ENCODE data around the gene C1orf87.

The C1orf87 gene

GRCh38 chr1:60103186-60103585, 29.6 kb upstream of the C1orf87 start:
- Histone ChIP-seq H3K9ac (ENCODE audit: insufficient read length) (no peak overlapping the region), H3K27ac (no peak overlapping the region), H3K36me3 (ENCODE audit: insufficient read depth, low read length) (no peaks in the 10 kb centered on the region), H3K4me3 (no peak overlapping the region), H3K9me3 (ENCODE audit: low read depth, low read length) (no peaks in the 10 kb centered on the region)
- TF ChIP-seq FOXP2 (optimal IDR thresholded peaks at IDR 0.05; ENCODE audit: control extremely low read depth, extremely low read length, insufficient read depth), result no peak
- no peak for TF ChIP-seq EZH2 (IDR thresholded peaks at IDR 0.05)
- no peak for TF ChIP-seq POLR2AphosphoS5 (IDR thresholded peaks at IDR 0.05; ENCODE audit: borderline replicate concordance, low read depth, low read length)
- DNase-seq (ENCODE audit: low read depth, low spot score), result no peak

- H3K27ac ChIP-seq, result no peak overlapping the region
- no peak overlapping the region for H3K4me3 ChIP-seq
- no peak overlapping the region for H3K9ac ChIP-seq (ENCODE audit: insufficient read length)
- TF ChIP-seq EZH2 (IDR thresholded peaks at IDR 0.05) (no peak), FOXP2 (optimal IDR thresholded peaks at IDR 0.05; ENCODE audit: control extremely low read depth, extremely low read length, insufficient read depth) (no peak), POLR2AphosphoS5 (IDR thresholded peaks at IDR 0.05; ENCODE audit: borderline replicate concordance, low read depth, low read length) (no peak)
- DNase-seq (ENCODE audit: low read depth, low spot score), result no peak
- H3K9me3 ChIP-seq (ENCODE audit: low read depth, low read length), result no peaks in the 10 kb centered on the region
- no peaks in the 10 kb centered on the region for H3K36me3 ChIP-seq (ENCODE audit: insufficient read depth, low read length)
Observed at GRCh38 chr1:60102267-60103061, 28.9 kb upstream of the C1orf87 start.

DNA sequence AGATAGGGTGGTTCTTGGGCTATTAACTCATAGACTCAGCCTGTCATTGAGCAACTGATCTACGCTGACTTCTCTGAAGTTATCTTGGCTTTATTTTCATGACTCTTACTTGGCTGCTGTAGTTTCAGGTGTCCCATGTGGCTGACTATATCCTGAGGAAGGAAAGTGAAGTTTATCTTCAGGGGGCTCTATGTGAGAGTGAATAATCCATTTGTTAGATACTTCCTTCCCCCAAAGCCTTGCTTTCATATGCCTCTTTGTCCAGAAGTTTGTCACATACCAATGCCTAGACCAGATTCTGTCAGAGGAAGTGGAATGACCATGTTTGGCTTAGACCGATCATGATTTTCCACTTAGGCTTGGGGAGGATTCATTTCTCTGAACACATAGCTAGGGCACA, 27.9 kb upstream of the C1orf87 start:
- no peak overlapping the region for H3K27ac ChIP-seq
- H3K9ac ChIP-seq (ENCODE audit: insufficient read length), result no peak overlapping the region
- DNase-seq (ENCODE audit: low read depth, low spot score), result no peak
- no peak for TF ChIP-seq FOXP2 (optimal IDR thresholded peaks at IDR 0.05; ENCODE audit: control extremely low read depth, extremely low read length, insufficient read depth)
- no peak for TF ChIP-seq EZH2 (IDR thresholded peaks at IDR 0.05)
- no peak for TF ChIP-seq POLR2AphosphoS5 (IDR thresholded peaks at IDR 0.05; ENCODE audit: borderline replicate concordance, low read depth, low read length)
- H3K36me3 ChIP-seq (ENCODE audit: insufficient read depth, low read length), result no peaks in the 10 kb centered on the region
- no peak overlapping the region for H3K4me3 ChIP-seq
- no peaks in the 10 kb centered on the region for H3K9me3 ChIP-seq (ENCODE audit: low read depth, low read length)

GRCh38 chr1:60091195-60091715, 17.7 kb upstream of the C1orf87 start:
- H3K9me3 ChIP-seq (ENCODE audit: low read depth, low read length), result no peaks in the 10 kb centered on the region
- no peak overlapping the region for H3K4me3 ChIP-seq
- no peak for DNase-seq (ENCODE audit: low read depth, low spot score)
- H3K36me3 ChIP-seq (ENCODE audit: insufficient read depth, low read length), result no peaks in the 10 kb centered on the region
- H3K27ac ChIP-seq, result no peak overlapping the region
- H3K9ac ChIP-seq (ENCODE audit: insufficient read length), result no peak overlapping the region
- TF ChIP-seq FOXP2 (optimal IDR thresholded peaks at IDR 0.05; ENCODE audit: control extremely low read depth, extremely low read length, insufficient read depth), result no peak
- no peak for TF ChIP-seq POLR2AphosphoS5 (IDR thresholded peaks at IDR 0.05; ENCODE audit: borderline replicate concordance, low read depth, low read length)
- no peak for TF ChIP-seq EZH2 (IDR thresholded peaks at IDR 0.05)

GRCh38 chr1:60090655-60091054, 17.1 kb upstream of the C1orf87 start:
- DNase-seq (ENCODE audit: low read depth, low spot score), result no peak
- no peak overlapping the region for H3K27ac ChIP-seq
- H3K9me3 ChIP-seq (ENCODE audit: low read depth, low read length), result no peaks in the 10 kb centered on the region
- H3K9ac ChIP-seq (ENCODE audit: insufficient read length), result no peak overlapping the region
- H3K36me3 ChIP-seq (ENCODE audit: insufficient read depth, low read length), result no peaks in the 10 kb centered on the region
- H3K4me3 ChIP-seq, result no peak overlapping the region
- TF ChIP-seq EZH2 (IDR thresholded peaks at IDR 0.05) (no peak), FOXP2 (optimal IDR thresholded peaks at IDR 0.05; ENCODE audit: control extremely low read depth, extremely low read length, insufficient read depth) (no peak), POLR2AphosphoS5 (IDR thresholded peaks at IDR 0.05; ENCODE audit: borderline replicate concordance, low read depth, low read length) (no peak)

- DNase-seq (ENCODE audit: low read depth, low spot score), result no peak
- no peaks in the 10 kb centered on the region for H3K9me3 ChIP-seq (ENCODE audit: low read depth, low read length)
- no peak overlapping the region for H3K4me3 ChIP-seq
- H3K27ac ChIP-seq, result no peak overlapping the region
- H3K36me3 ChIP-seq (ENCODE audit: insufficient read depth, low read length), result no peaks in the 10 kb centered on the region
- H3K9ac ChIP-seq (ENCODE audit: insufficient read length), result no peak overlapping the region
- TF ChIP-seq EZH2 (IDR thresholded peaks at IDR 0.05) (no peak), FOXP2 (optimal IDR thresholded peaks at IDR 0.05; ENCODE audit: control extremely low read depth, extremely low read length, insufficient read depth) (no peak), POLR2AphosphoS5 (IDR thresholded peaks at IDR 0.05; ENCODE audit: borderline replicate concordance, low read depth, low read length) (no peak)
Observed at GRCh38 chr1:60088620-60089155, 15.1 kb upstream of the C1orf87 start.

- Histone ChIP-seq H3K27ac (no peak overlapping the region), H3K9ac (ENCODE audit: insufficient read length) (no peak overlapping the region), H3K4me3 (no peak overlapping the region), H3K9me3 (ENCODE audit: low read depth, low read length) (no peaks in the 10 kb centered on the region), H3K36me3 (ENCODE audit: insufficient read depth, low read length) (no peaks in the 10 kb centered on the region)
- TF ChIP-seq EZH2 (IDR thresholded peaks at IDR 0.05) (no peak), POLR2AphosphoS5 (IDR thresholded peaks at IDR 0.05; ENCODE audit: borderline replicate concordance, low read depth, low read length) (no peak), FOXP2 (optimal IDR thresholded peaks at IDR 0.05; ENCODE audit: control extremely low read depth, extremely low read length, insufficient read depth) (no peak)
- DNase-seq (ENCODE audit: low read depth, low spot score), result no peak
Observed at GRCh38 chr1:60087681-60088080, 14.1 kb upstream of the C1orf87 start.

GRCh38 chr1:60078182-60078581, 4.6 kb upstream of the C1orf87 start:
- no peaks in the 10 kb centered on the region for H3K36me3 ChIP-seq (ENCODE audit: insufficient read depth, low read length)
- no peak for DNase-seq (ENCODE audit: low read depth, low spot score)
- peak overlapping the region; percentile 19; the same call in 1 of the 2 replicates for H3K27ac ChIP-seq
- H3K9me3 ChIP-seq (ENCODE audit: low read depth, low read length), result no peaks in the 10 kb centered on the region; the same call in 1 of the 2 replicates
- no peak overlapping the region for H3K9ac ChIP-seq (ENCODE audit: insufficient read length)
- H3K4me3 ChIP-seq, result peak overlapping the region; percentile 38
- no peak for TF ChIP-seq EZH2 (IDR thresholded peaks at IDR 0.05)
- no peak for TF ChIP-seq FOXP2 (optimal IDR thresholded peaks at IDR 0.05; ENCODE audit: control extremely low read depth, extremely low read length, insufficient read depth)
- TF ChIP-seq POLR2AphosphoS5 (IDR thresholded peaks at IDR 0.05; ENCODE audit: borderline replicate concordance, low read depth, low read length), result no peak

Data from SK-N-MC (cell line).